H9 (cell line): ENCODE data around the gene DACH1. TPM values are rescaled to one million over a fixed set of nuclear protein-coding genes. Genes with fewer than 3 reads are reported as not detected.

Source experiments
- DNase-seq: peaks from one replicate; pipeline ENCODE4 v3.0.0-alpha.2; 2017
- H2AFZ ChIP-seq: one replicate; pipeline ENCODE4 v1.6.1; 2013; ENCODE audit warnings: mild to moderate bottlenecking, low read length, control low read depth, moderate library complexity
- H2AK5ac ChIP-seq: 2 replicates; pipeline ENCODE4 v1.6.1; 2013; ENCODE audit warnings: low read length, control low read depth, mixed read lengths; ENCODE audit not compliant: insufficient read length
- H2BK120ac ChIP-seq: one replicate; pipeline ENCODE4 v1.6.1; 2013; ENCODE audit warnings: low read depth, mild to moderate bottlenecking, low read length, control low read depth, inconsistent platforms; ENCODE audit not compliant: poor library complexity, severe bottlenecking
- H2BK12ac ChIP-seq: 2 replicates; pipeline ENCODE4 v1.6.1; 2013; ENCODE audit warnings: low read length, control low read depth, mixed read lengths, low read depth; ENCODE audit not compliant: insufficient read length
- H2BK15ac ChIP-seq: 2 replicates; pipeline ENCODE4 v1.6.1; 2013; ENCODE audit warnings: low read depth, low read length, control low read depth
- H2BK20ac ChIP-seq: one replicate; pipeline ENCODE4 v1.6.1; 2013; ENCODE audit warnings: low read depth, mild to moderate bottlenecking, low read length, control low read depth, inconsistent platforms; ENCODE audit not compliant: poor library complexity, severe bottlenecking
- H2BK5ac ChIP-seq: 2 replicates; pipeline ENCODE4 v1.6.1; 2013; ENCODE audit warnings: low read length, control low read depth, mixed read lengths; ENCODE audit not compliant: insufficient read length
- H3K14ac ChIP-seq: 2 replicates; pipeline ENCODE4 v1.6.1; 2013; ENCODE audit warnings: low read length, control low read depth; ENCODE audit not compliant: insufficient read depth
- H3K18ac ChIP-seq: 2 replicates; pipeline ENCODE4 v1.6.1; 2013; ENCODE audit warnings: low read depth, mild to moderate bottlenecking, mixed read lengths, low read length, control low read depth; ENCODE audit not compliant: insufficient read length
- H3K23ac ChIP-seq: 2 replicates; pipeline ENCODE4 v1.6.1; 2013; ENCODE audit warnings: low read length, control low read depth, mixed read lengths, low read depth; ENCODE audit not compliant: insufficient read length
- H3K23me2 ChIP-seq: 2 replicates; pipeline ENCODE4 v1.6.1; 2013; ENCODE audit warnings: low read depth, mild to moderate bottlenecking, mixed read lengths, low read length, control low read depth; ENCODE audit not compliant: insufficient read length, poor library complexity, severe bottlenecking
- H3K27ac ChIP-seq: 2 replicates; pipeline ENCODE4 v1.5.1; 2013; ENCODE audit warnings: low read length, control low read depth, mixed read lengths, low read depth; ENCODE audit not compliant: insufficient read length
- H3K27me3 ChIP-seq: 2 replicates; pipeline ENCODE4 v1.6.1; 2013; ENCODE audit warnings: low read length, control low read depth, inconsistent platforms; ENCODE audit not compliant: insufficient read depth
- H3K4ac ChIP-seq: 2 replicates; pipeline ENCODE4 v1.6.1; 2013; ENCODE audit warnings: low read depth, mild to moderate bottlenecking, control low read depth, inconsistent platforms, low read length, moderate library complexity
- H3K4me1 ChIP-seq: 2 replicates; pipeline ENCODE4 v1.6.1; 2013; ENCODE audit warnings: low read length, control low read depth, inconsistent platforms; ENCODE audit not compliant: insufficient read depth
- H3K4me2 ChIP-seq: 2 replicates; pipeline ENCODE4 v1.6.1; 2013; ENCODE audit warnings: low read length, control low read depth, mixed read lengths; ENCODE audit not compliant: insufficient read length, insufficient read depth
- H3K56ac ChIP-seq: 2 replicates; pipeline ENCODE4 v1.6.1; 2013; ENCODE audit warnings: low read depth, mild to moderate bottlenecking, mixed read lengths, low read length, control low read depth; ENCODE audit not compliant: insufficient read length
- H3K79me1 ChIP-seq: 2 replicates; pipeline ENCODE4 v1.6.1; 2013; ENCODE audit warnings: low read depth, mild to moderate bottlenecking, moderate library complexity, low read length, control low read depth, inconsistent platforms; ENCODE audit not compliant: insufficient read depth, poor library complexity, severe bottlenecking
- H3K79me2 ChIP-seq: 2 replicates; pipeline ENCODE4 v1.6.1; 2013; ENCODE audit warnings: low read length, control low read depth, inconsistent platforms; ENCODE audit not compliant: insufficient read depth
- H3K9ac ChIP-seq: 2 replicates; pipeline ENCODE4 v1.6.1; 2013; ENCODE audit warnings: low read length, control low read depth, mixed read lengths; ENCODE audit not compliant: insufficient read length; ENCODE audit errors: extremely low read depth
- H3K9me3 ChIP-seq: one replicate; pipeline ENCODE4 v1.6.1; 2013; ENCODE audit warnings: low read depth, low read length, inconsistent platforms; ENCODE audit not compliant: control insufficient read depth
- H3T11ph ChIP-seq: one replicate; pipeline ENCODE4 v1.6.1; 2013; ENCODE audit warnings: mild to moderate bottlenecking, low read length, control low read depth, inconsistent platforms
- H4K20me1 ChIP-seq: one replicate; pipeline ENCODE4 v1.6.1; 2013; ENCODE audit not compliant: control insufficient read depth, insufficient read length, insufficient read depth
- H4K5ac ChIP-seq: 2 replicates; pipeline ENCODE4 v1.6.1; 2013; ENCODE audit warnings: low read depth, mild to moderate bottlenecking, mixed read lengths, low read length, control low read depth; ENCODE audit not compliant: insufficient read length
- H4K8ac ChIP-seq: replicated peaks from 2 replicates; pipeline ENCODE4 v1.6.1; 2013; ENCODE audit warnings: low read length, control low read depth, mixed read lengths, low read depth; ENCODE audit not compliant: insufficient read length
- H4K91ac ChIP-seq: 2 replicates; pipeline ENCODE4 v1.6.1; 2013; ENCODE audit warnings: low read depth, mild to moderate bottlenecking, moderate library complexity, mixed read lengths, low read length, control low read depth; ENCODE audit not compliant: insufficient read length
- H3K27ac Mint-ChIP-seq, 3 experiments: 2 replicates in 2 of 3; 3 replicates in 1 of 3; pipeline ENCODE4 v1.8.0; 2020 to 2021; ENCODE audit warnings: mixed read lengths in 3 of 3, mild to moderate bottlenecking in 1 of 3, moderate library complexity in 1 of 3
- H3K27me3 Mint-ChIP-seq: 2 replicates; pipeline ENCODE4 v1.8.0; 2021; ENCODE audit warnings: low read depth, mild to moderate bottlenecking, moderate library complexity, mixed read lengths
- H3K36me3 Mint-ChIP-seq, 3 experiments: 2 replicates in 2 of 3; 3 replicates in 1 of 3; pipeline ENCODE4 v1.8.0; 2020 to 2021; ENCODE audit warnings: low read depth in 3 of 3, mixed read lengths in 3 of 3; ENCODE audit not compliant: insufficient read depth in 1 of 3
- H3K4me1 Mint-ChIP-seq, 2 experiments: 2 replicates each; pipeline ENCODE4 v1.8.0; 2020; ENCODE audit warnings: mixed read lengths in 2 of 2
- H3K4me3 Mint-ChIP-seq, 2 experiments: 2 replicates in 1 of 2; 3 replicates in 1 of 2; pipeline ENCODE4 v1.8.0; 2020 to 2021; ENCODE audit warnings: mild to moderate bottlenecking in 2 of 2, mixed read lengths in 2 of 2, moderate library complexity in 1 of 2
- H3K9me3 Mint-ChIP-seq, 2 experiments: 2 replicates in 1 of 2; 3 replicates in 1 of 2; pipeline ENCODE4 v1.8.0; 2020; ENCODE audit warnings: mild to moderate bottlenecking in 2 of 2, mixed read lengths in 2 of 2, moderate library complexity in 1 of 2
- total RNA-seq: library from RNA; stranded (reverse); gene quantifications from 2 replicates; pipeline ENCODE4 v1.2.1, GENCODE V29; 2021
- TF ChIP-seq, protein P1 (sequence below): fragments of 200-600 bp; sonication (generic); conservative IDR thresholded peaks from 3 replicates; pipeline ENCODE4 v1.8.0; 2021; ENCODE audit warnings: antibody characterized with exemption, mild to moderate bottlenecking

Gene DACH1
- total RNA-seq, 1 experiment from 2014 or later: not detected

DNA sequence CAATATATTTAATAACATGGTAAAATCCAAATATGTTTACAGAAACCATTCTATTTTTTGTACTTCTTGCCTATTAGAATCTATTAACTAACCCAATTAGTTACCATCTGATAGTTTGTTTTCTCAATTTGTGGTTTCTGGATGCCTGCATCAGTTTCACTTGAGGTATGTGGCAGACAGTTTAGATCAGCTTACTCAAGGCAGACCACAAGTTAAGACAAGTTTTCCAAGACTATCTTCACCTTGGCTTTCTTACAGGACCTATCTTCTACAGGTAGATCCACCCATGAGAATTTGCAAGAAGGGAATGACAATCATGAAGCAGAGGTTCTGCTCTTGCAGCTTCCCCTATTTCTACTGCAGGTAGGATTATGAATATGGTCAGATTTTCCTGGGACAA is 458.6 kb downstream of the DACH1 start:
- H4K8ac ChIP-seq: no peak overlapping the region
- H3K9me3 ChIP-seq: no peaks in the 10 kb centered on the region
- no peaks in the 10 kb centered on the region for H3K27me3 ChIP-seq
- H2AK5ac ChIP-seq: no peak overlapping the region
- no peak overlapping the region for H3K9ac ChIP-seq
- H3K23ac ChIP-seq: no peak overlapping the region
- H2BK15ac ChIP-seq: no peak overlapping the region
- H3K18ac ChIP-seq: no peak overlapping the region
- H3K79me1 ChIP-seq: no peaks in the 10 kb centered on the region
- no peaks in the 10 kb centered on the region for H4K20me1 ChIP-seq
- H3K4me1 ChIP-seq: no peaks in the 10 kb centered on the region
- H3K14ac ChIP-seq: no peak overlapping the region
- H3K23me2 ChIP-seq: no peaks in the 10 kb centered on the region
- no peak overlapping the region for H3K4me2 ChIP-seq
- no peak overlapping the region for H2BK5ac ChIP-seq
- no peak overlapping the region for H2BK12ac ChIP-seq
- Mint-ChIP-seq H3K4me3 (no peak overlapping the region), H3K9me3 (no peaks in the 10 kb centered on the region), H3K4me1 (no peaks in the 10 kb centered on the region), H3K27ac (no peak overlapping the region), H3K36me3 (no peaks in the 10 kb centered on the region), H3K27me3 (no peaks in the 10 kb centered on the region; the same call in 1 of the 2 replicates)
- no peak overlapping the region for H3K56ac ChIP-seq
- TF ChIP-seq, protein P1, sequence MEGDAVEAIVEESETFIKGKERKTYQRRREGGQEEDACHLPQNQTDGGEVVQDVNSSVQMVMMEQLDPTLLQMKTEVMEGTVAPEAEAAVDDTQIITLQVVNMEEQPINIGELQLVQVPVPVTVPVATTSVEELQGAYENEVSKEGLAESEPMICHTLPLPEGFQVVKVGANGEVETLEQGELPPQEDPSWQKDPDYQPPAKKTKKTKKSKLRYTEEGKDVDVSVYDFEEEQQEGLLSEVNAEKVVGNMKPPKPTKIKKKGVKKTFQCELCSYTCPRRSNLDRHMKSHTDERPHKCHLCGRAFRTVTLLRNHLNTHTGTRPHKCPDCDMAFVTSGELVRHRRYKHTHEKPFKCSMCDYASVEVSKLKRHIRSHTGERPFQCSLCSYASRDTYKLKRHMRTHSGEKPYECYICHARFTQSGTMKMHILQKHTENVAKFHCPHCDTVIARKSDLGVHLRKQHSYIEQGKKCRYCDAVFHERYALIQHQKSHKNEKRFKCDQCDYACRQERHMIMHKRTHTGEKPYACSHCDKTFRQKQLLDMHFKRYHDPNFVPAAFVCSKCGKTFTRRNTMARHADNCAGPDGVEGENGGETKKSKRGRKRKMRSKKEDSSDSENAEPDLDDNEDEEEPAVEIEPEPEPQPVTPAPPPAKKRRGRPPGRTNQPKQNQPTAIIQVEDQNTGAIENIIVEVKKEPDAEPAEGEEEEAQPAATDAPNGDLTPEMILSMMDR: no peak
- H2AFZ ChIP-seq: no peak overlapping the region
- H2BK20ac ChIP-seq: no peak overlapping the region
- no peak overlapping the region for H2BK120ac ChIP-seq
- no peak for DNase-seq
- H4K5ac ChIP-seq: no peak overlapping the region
- no peak overlapping the region for H3T11ph ChIP-seq
- H3K79me2 ChIP-seq: no peaks in the 10 kb centered on the region
- H3K27ac ChIP-seq: no peak overlapping the region
- H3K4ac ChIP-seq: no peak overlapping the region
- no peak overlapping the region for H4K91ac ChIP-seq
